Activated CD8-positive, alpha-beta T cell treated with anti-CD3 and anti-CD28 coated beads, Interleukin-2, amount 10 ng/mL, durations not matched to agents 7 days and 5 days (primary cell): Measurements from ENCODE around the gene SH3TC1. TPM values are rescaled to one million over a fixed set of nuclear protein-coding genes. Genes with fewer than 3 reads are reported as not detected.
A peak's percentile ranks its signal among the peaks of the same experiment; 100 is the strongest.

Experiments
- ATAC-seq: fragments of 150-1000 bp; cut with Tn5 transposase; one replicate; pipeline ENCODE4 v1.10.0; 2021; ENCODE audit warnings: moderate library complexity
- CTCF ChIA-PET: fragments of 350-600 bp; sonication (Branson Sonifier 250); formaldehyde crosslinking; loops from one replicate; lab custom pipeline; 2021; ENCODE audit warnings: antibody characterized with exemption; lab: Charles Lee
- POLR2A ChIA-PET: fragments of 350-600 bp; sonication (Branson Sonifier 250); formaldehyde crosslinking; loops from one replicate; lab custom pipeline; 2021; ENCODE audit warnings: antibody characterized with exemption; lab: Charles Lee
- DNase-seq: peaks from one replicate; pipeline ENCODE4 v3.0.0-alpha.2; 2020
- H3K27ac Mint-ChIP-seq: one replicate; pipeline ENCODE4 v1.8.0; 2021; ENCODE audit warnings: mild to moderate bottlenecking, mixed read lengths
- H3K27me3 Mint-ChIP-seq: one replicate; pipeline ENCODE4 v1.8.0; 2021; ENCODE audit warnings: low read depth, mixed read lengths
- H3K36me3 Mint-ChIP-seq: one replicate; pipeline ENCODE4 v1.8.0; 2021; ENCODE audit warnings: low read depth, mixed read lengths
- H3K4me1 Mint-ChIP-seq: one replicate; pipeline ENCODE4 v1.8.0; 2021; ENCODE audit warnings: low read depth, mixed read lengths
- H3K4me3 Mint-ChIP-seq: one replicate; pipeline ENCODE4 v1.8.0; 2021; ENCODE audit warnings: mild to moderate bottlenecking, mixed read lengths
- H3K9me3 Mint-ChIP-seq: one replicate; pipeline ENCODE4 v1.8.0; 2022; ENCODE audit warnings: mixed read lengths; ENCODE audit not compliant: insufficient read depth
- total RNA-seq, 2 experiments: library from RNA; stranded (reverse); gene quantifications; one replicate each; pipeline ENCODE4 v1.2.3, GENCODE V29; 2021

The SH3TC1 gene
- total RNA-seq, 2 experiments from 2014 or later = 6.3 to 7.3 TPM

DNA sequence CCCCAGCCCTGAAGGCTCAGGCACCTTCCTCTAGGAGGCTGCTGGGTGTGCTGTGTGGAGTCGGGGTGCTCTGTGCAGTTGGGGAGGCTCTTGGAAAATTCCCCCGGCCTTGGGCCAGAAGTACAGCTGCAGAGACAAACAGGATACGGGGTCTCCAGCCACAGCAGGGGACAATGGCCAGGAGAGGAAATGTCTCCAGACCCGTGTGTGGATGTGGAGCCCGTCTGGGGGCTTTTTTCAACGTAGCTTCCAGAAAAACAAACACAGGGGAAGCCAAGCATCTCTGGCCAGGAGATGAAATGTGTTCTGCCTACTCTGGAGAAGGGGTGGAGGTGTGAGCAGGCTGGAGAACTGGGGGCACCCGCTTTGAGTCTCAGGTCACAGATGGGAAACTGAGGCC, 3.7 kb upstream of the SH3TC1 start:
- POLR2A ChIA-PET = interaction anchor here (0.6 kb wide), 1 partner anchor 194 kb away, joined by 3 read pairs; no protein-coding TSS in a partner anchor
- H3K4me1 Mint-ChIP-seq = peaks cover 33% of the 10 kb centered on the region
- no peak overlapping the region for H3K27ac Mint-ChIP-seq
- ATAC-seq (no peak), DNase-seq (no peak)
- peaks cover 2% of the 10 kb centered on the region for H3K27me3 Mint-ChIP-seq
- no peaks in the 10 kb centered on the region for H3K9me3 Mint-ChIP-seq
- no peak overlapping the region for H3K4me3 Mint-ChIP-seq
- CTCF ChIA-PET = no interaction called here
- H3K36me3 Mint-ChIP-seq = no peaks in the 10 kb centered on the region

GRCh38 chr4:8195841-8196458, 3.1 kb upstream of the SH3TC1 start:
- Mint-ChIP-seq H3K27ac (no peak overlapping the region), H3K27me3 (peaks cover 2% of the 10 kb centered on the region), H3K4me3 (no peak overlapping the region), H3K4me1 (peaks cover 38% of the 10 kb centered on the region), H3K9me3 (no peaks in the 10 kb centered on the region), H3K36me3 (no peaks in the 10 kb centered on the region)
- CTCF ChIA-PET = no interaction called here
- DNase-seq (no peak), ATAC-seq (no peak)
- POLR2A ChIA-PET = no interaction called here

DNA sequence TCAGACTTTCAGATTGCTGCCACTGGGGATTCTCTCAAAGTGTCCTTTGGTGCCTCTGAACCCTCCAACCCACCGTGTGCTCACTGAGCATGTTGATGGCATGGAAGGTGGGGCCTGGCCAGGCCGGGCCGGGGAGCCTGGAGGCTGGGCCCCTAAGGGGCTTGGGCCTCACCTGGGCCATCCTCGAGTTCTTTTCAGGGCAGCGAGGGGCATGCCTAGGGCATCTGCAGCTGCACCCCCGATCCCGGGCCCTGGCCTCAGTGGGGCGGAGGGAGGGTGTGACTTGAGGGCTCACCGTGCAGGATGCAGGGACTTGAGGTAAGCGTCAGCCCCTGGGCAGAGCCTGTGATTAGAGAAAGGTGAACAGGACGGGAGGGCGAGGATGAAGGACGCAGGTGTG, 1.6 kb upstream of the SH3TC1 start:
- DNase-seq (no peak), ATAC-seq (no peak)
- no peaks in the 10 kb centered on the region for H3K9me3 Mint-ChIP-seq
- no peaks in the 10 kb centered on the region for H3K36me3 Mint-ChIP-seq
- no peak overlapping the region for H3K27ac Mint-ChIP-seq
- peaks cover 49% of the 10 kb centered on the region for H3K4me1 Mint-ChIP-seq
- no peak overlapping the region for H3K4me3 Mint-ChIP-seq
- ChIA-PET POLR2A (no interaction called here), CTCF (interaction anchor here (1.9 kb wide), 1 partner anchor 21 kb away, joined by 6 read pairs; no protein-coding TSS in a partner anchor)
- H3K27me3 Mint-ChIP-seq = peaks cover 2% of the 10 kb centered on the region

DNA sequence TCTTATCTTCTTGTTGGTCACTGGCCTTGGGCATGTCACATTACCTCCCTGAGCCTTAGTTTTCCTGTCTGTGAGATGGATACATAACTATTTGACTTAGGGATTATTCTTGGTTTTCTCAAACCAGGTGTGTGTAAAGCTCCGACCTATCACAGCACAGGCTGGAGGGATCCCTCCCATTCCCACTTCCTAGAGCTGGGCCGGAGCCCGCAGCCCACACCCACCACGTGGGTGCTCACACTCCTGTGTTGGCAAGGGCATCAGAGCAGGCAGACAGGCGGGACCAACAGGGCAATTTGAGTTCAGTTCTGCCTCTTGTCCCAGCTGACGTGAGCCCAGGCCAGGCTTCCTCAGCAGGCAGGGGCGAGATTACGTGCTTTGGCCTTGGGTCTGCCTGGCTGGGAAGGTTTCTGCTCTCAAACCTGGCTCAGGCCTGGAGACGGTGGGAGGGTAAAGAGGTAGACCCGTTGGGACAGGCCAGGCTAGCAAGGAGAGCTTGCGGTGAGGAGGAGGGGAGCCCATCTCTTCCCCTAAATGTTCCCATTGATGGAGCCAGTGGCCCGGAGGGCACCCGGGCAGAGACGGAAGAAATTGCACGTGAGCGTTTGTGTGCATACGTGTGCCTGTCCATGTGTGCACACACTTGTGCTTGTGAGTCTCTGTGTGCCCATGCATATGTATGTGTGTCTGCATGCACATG, 734 bp upstream of the SH3TC1 start:
- Mint-ChIP-seq H3K36me3 (no peaks in the 10 kb centered on the region), H3K27ac (peak overlapping the region; percentile 86), H3K27me3 (peaks cover 1% of the 10 kb centered on the region), H3K4me3 (peak overlapping the region; percentile 79), H3K9me3 (no peaks in the 10 kb centered on the region), H3K4me1 (peaks cover 41% of the 10 kb centered on the region)
- ChIA-PET CTCF (interaction anchor here (1.2 to 2.7 kb wide), 3 partner anchors 22 to 44 kb away, joined by 6 to 8 read pairs (median 7); no protein-coding TSS in a partner anchor), POLR2A (interaction anchor here (0.6 to 2.3 kb wide), 6 partner anchors 8 to 108 kb away, joined by 3 to 12 read pairs (median 3); partner anchors contain the start of gene ABLIM2)
- DNase-seq = no peak
- ATAC-seq = no peak

- DNase-seq = no peak
- peaks cover 37% of the 10 kb centered on the region for H3K4me1 Mint-ChIP-seq
- H3K36me3 Mint-ChIP-seq = no peaks in the 10 kb centered on the region
- no peak for ATAC-seq
- H3K27me3 Mint-ChIP-seq = no peaks in the 10 kb centered on the region
- ChIA-PET POLR2A (interaction anchor here (0.6 to 2.3 kb wide), 6 partner anchors 9 to 1715 kb away, joined by 3 to 12 read pairs (median 3); partner anchors contain the start of gene ABLIM2), CTCF (interaction anchor here (1.2 to 2.7 kb wide), 2 partner anchors 23 to 43 kb away, joined by 7 to 8 read pairs; no protein-coding TSS in a partner anchor)
- no peaks in the 10 kb centered on the region for H3K9me3 Mint-ChIP-seq
- H3K4me3 Mint-ChIP-seq = peak overlapping the region; percentile 79
- peak overlapping the region; percentile 86 for H3K27ac Mint-ChIP-seq
These were observed 658 bp downstream of the SH3TC1 start for GRCh38 chr4:8199594-8200301.

DNA sequence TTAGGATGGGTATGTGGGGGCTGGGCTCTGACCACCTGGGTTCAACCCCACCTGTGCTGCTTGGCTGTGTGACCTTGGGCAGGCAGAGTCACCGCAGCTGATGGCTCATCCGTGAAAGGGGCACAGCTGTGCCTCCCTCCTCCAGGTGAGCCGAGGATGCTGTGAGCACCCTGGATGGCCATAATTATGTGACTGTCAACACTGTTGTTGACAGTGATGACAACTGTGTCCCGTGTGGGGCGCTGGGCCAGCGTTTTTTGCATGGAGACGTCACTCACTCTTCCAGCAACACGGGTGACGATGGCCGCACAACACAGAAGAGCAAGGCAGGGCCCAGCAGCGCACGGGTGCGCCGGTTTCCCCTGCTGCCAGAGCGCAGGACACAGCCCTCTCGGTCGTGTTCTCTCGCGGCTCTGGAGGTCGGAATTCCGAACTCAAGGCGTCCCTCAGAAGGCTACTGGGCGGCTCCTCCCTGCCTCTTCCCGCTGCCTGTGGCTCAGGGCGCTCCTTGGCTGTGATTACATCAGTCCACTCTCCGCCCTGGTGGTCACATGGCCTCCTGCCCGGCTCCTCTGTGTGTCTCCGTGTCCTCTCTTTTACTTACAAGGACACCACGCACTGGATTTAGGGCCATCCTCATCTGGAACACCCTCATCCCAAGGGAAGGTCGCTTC, 1.3 kb downstream of the SH3TC1 start:
- ATAC-seq (no peak), DNase-seq (peak; percentile 38)
- Mint-ChIP-seq H3K4me1 (peaks cover 39% of the 10 kb centered on the region), H3K36me3 (no peaks in the 10 kb centered on the region), H3K9me3 (no peaks in the 10 kb centered on the region), H3K27ac (peak overlapping the region; percentile 86), H3K27me3 (no peaks in the 10 kb centered on the region), H3K4me3 (peak overlapping the region; percentile 79)
- ChIA-PET POLR2A (interaction anchor here (1.2 to 2.3 kb wide), 2 partner anchors 20 to 41 kb away, joined by 3 to 12 read pairs; no protein-coding TSS in a partner anchor), CTCF (interaction anchor here (2.7 kb wide), 1 partner anchor 42 kb away, joined by 7 read pairs; no protein-coding TSS in a partner anchor)

DNA sequence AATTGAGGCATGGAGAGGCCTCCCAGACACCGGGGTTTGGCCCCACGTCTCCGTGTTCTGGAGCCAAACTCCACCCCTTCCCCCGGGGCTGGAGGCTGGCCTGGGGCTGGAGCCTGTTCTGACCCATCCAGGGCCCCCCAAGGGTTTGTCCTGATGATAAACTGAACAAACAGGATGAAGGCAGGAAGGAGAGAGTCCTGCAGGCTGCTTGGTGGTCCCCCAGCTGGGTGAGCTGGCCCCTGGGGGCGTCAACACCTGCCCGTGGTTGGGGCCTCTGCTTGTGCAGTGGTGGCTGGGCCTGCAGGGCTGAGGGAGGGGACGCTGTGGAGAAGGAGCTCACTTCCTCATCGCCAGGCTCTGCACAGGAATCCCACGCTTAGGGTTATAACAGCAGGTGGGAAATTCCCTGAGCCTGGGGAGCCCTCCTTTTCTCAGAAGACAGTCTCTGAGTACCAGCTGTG, 2.3 kb downstream of the SH3TC1 start:
- POLR2A ChIA-PET = interaction anchor here (0.6 to 1.0 kb wide), 2 partner anchors 20 to 240 kb away, joined by 3 read pairs; no protein-coding TSS in a partner anchor
- Mint-ChIP-seq H3K27ac (peak overlapping the region; percentile 66), H3K4me3 (peak overlapping the region; percentile 66), H3K27me3 (no peaks in the 10 kb centered on the region), H3K4me1 (peaks cover 45% of the 10 kb centered on the region), H3K9me3 (no peaks in the 10 kb centered on the region), H3K36me3 (no peaks in the 10 kb centered on the region)
- DNase-seq (peak; percentile 35), ATAC-seq (no peak)
- CTCF ChIA-PET = interaction anchor here (1.0 to 1.3 kb wide), 2 partner anchors 24 to 41 kb away, joined by 4 to 5 read pairs; no protein-coding TSS in a partner anchor

GRCh38 chr4:8202108-8203051, 3.3 kb downstream of the SH3TC1 start:
- H3K4me1 Mint-ChIP-seq = peaks cover 45% of the 10 kb centered on the region
- H3K36me3 Mint-ChIP-seq = no peaks in the 10 kb centered on the region
- no peaks in the 10 kb centered on the region for H3K9me3 Mint-ChIP-seq
- POLR2A ChIA-PET = interaction anchor here (1.0 kb wide), 1 partner anchor 19 kb away, joined by 3 read pairs; no protein-coding TSS in a partner anchor
- DNase-seq (no peak), ATAC-seq (no peak)
- H3K27ac Mint-ChIP-seq = no peak overlapping the region
- H3K27me3 Mint-ChIP-seq = no peaks in the 10 kb centered on the region
- no peak overlapping the region for H3K4me3 Mint-ChIP-seq
- CTCF ChIA-PET = interaction anchor here (1.0 to 1.3 kb wide), 2 partner anchors 26 to 40 kb away, joined by 4 to 5 read pairs; no protein-coding TSS in a partner anchor

- ChIA-PET POLR2A (no interaction called here), CTCF (no interaction called here)
- no peak overlapping the region for H3K4me3 Mint-ChIP-seq
- no peak for DNase-seq
- H3K9me3 Mint-ChIP-seq = no peaks in the 10 kb centered on the region
- H3K4me1 Mint-ChIP-seq = peaks cover 45% of the 10 kb centered on the region
- H3K27me3 Mint-ChIP-seq = no peaks in the 10 kb centered on the region
- no peaks in the 10 kb centered on the region for H3K36me3 Mint-ChIP-seq
- no peak overlapping the region for H3K27ac Mint-ChIP-seq
- ATAC-seq = no peak
These were observed 3.9 kb downstream of the SH3TC1 start for GRCh38 chr4:8203052-8203401.

DNA sequence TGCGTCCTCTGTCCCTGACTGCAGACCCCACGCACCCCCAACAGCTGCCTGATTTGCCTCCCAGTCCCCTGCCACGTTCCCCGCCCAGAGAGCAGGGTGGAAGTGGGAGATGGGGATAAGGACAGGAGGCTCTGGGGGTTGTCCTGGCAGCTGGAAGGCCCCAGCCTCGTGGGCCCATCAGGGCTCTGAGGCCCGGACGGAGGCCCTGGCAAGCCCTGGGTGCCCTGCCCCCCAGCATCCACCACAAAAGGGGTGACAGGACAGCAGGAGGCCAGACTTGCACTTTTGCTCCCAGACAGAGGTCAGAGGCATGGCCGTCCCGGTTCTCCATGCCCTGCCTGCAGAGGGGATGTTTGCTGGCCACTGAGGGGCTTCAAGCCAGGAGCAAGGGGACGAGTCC, 4.7 kb downstream of the SH3TC1 start:
- no peak overlapping the region for H3K4me3 Mint-ChIP-seq
- H3K4me1 Mint-ChIP-seq = peaks cover 38% of the 10 kb centered on the region
- ChIA-PET POLR2A (no interaction called here), CTCF (no interaction called here)
- no peaks in the 10 kb centered on the region for H3K36me3 Mint-ChIP-seq
- DNase-seq (no peak), ATAC-seq (no peak)
- no peaks in the 10 kb centered on the region for H3K27me3 Mint-ChIP-seq
- no peak overlapping the region for H3K27ac Mint-ChIP-seq
- H3K9me3 Mint-ChIP-seq = no peaks in the 10 kb centered on the region
